Measurements from ENCODE around the gene SLC5A1. TPM values are rescaled to one million over a fixed set of nuclear protein-coding genes. Genes with fewer than 3 reads are reported as not detected.

Gene SLC5A1
- total RNA-seq, 3 donors from 2014 or later: 25.8 to 105 (median 27.9) TPM

- TF ChIP-seq, protein P1, sequence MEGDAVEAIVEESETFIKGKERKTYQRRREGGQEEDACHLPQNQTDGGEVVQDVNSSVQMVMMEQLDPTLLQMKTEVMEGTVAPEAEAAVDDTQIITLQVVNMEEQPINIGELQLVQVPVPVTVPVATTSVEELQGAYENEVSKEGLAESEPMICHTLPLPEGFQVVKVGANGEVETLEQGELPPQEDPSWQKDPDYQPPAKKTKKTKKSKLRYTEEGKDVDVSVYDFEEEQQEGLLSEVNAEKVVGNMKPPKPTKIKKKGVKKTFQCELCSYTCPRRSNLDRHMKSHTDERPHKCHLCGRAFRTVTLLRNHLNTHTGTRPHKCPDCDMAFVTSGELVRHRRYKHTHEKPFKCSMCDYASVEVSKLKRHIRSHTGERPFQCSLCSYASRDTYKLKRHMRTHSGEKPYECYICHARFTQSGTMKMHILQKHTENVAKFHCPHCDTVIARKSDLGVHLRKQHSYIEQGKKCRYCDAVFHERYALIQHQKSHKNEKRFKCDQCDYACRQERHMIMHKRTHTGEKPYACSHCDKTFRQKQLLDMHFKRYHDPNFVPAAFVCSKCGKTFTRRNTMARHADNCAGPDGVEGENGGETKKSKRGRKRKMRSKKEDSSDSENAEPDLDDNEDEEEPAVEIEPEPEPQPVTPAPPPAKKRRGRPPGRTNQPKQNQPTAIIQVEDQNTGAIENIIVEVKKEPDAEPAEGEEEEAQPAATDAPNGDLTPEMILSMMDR (IDR thresholded peaks at IDR 0.05): no peak
- H3K4me3 ChIP-seq: no peak overlapping the region
- H3K36me3 ChIP-seq (ENCODE audit: low read depth): no peaks in the 10 kb centered on the region
- intact Hi-C loops (cut with DNase I, micrococcal nuclease): no loop called here
- DNase-seq (no peak), ATAC-seq (no peak)
- no peaks in the 10 kb centered on the region for H3K9me3 ChIP-seq
- H3K4me1 ChIP-seq (ENCODE audit: low read depth): no peaks in the 10 kb centered on the region
Observed at GRCh38 chr22:32103658-32104315, 60.7 kb downstream of the SLC5A1 start.

DNA sequence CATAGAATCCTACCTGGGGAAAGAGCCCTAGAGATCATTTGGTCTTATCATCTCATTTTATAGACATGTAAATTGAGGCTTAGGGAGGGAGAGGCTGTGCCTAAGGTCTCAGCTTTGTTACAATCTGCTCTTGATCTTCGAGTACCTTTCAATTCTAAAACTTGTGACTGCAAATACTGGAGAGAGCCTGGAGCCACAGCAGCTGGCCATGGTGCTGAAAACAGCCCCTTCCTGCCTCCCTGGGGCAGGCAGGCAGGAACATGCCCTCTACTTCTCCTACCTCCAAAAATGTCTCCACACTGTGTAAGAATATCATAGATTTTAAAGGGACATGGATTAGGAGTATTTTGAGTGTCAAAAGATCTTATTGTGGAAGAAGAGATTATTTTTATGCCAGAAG, 63.9 kb downstream of the SLC5A1 start:
- no peak for ATAC-seq
- TF ChIP-seq, protein P1 (IDR thresholded peaks at IDR 0.05): no peak
- intact Hi-C loops (cut with DNase I, micrococcal nuclease): no loop called here
- no peaks in the 10 kb centered on the region for H3K4me1 ChIP-seq (ENCODE audit: low read depth)
- H3K36me3 ChIP-seq (ENCODE audit: low read depth): no peaks in the 10 kb centered on the region
- DNase-seq: no peak
- H3K9me3 ChIP-seq: no peaks in the 10 kb centered on the region
- H3K4me3 ChIP-seq: no peak overlapping the region

DNA sequence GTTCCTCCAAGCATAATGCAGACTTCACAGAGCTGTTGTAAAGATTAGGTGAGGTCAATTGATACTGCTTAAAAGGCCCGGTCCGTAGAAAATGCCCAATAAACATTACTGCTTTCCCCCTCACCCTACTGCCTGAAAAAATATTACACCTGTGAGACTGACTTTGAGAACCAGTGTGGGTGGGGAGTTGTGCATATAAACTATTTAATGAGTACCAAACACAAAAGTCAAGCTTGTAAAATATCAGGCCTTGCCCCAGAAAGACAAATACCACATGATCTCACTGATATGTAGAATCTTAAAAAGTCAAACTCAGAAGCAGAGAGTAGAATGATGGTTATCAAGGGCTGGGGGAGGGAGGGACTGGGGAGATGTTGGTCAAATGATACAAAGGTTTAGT, 69.3 kb downstream of the SLC5A1 start:
- DNase-seq: no peak
- Histone ChIP-seq H3K4me3 (no peak overlapping the region), H3K4me1 (ENCODE audit: low read depth) (no peaks in the 10 kb centered on the region), H3K9me3 (no peaks in the 10 kb centered on the region), H3K36me3 (ENCODE audit: low read depth) (no peaks in the 10 kb centered on the region)
- intact Hi-C loops (cut with DNase I, micrococcal nuclease): no loop called here
- ATAC-seq: no peak
- TF ChIP-seq, protein P1 (IDR thresholded peaks at IDR 0.05): no peak

DNA sequence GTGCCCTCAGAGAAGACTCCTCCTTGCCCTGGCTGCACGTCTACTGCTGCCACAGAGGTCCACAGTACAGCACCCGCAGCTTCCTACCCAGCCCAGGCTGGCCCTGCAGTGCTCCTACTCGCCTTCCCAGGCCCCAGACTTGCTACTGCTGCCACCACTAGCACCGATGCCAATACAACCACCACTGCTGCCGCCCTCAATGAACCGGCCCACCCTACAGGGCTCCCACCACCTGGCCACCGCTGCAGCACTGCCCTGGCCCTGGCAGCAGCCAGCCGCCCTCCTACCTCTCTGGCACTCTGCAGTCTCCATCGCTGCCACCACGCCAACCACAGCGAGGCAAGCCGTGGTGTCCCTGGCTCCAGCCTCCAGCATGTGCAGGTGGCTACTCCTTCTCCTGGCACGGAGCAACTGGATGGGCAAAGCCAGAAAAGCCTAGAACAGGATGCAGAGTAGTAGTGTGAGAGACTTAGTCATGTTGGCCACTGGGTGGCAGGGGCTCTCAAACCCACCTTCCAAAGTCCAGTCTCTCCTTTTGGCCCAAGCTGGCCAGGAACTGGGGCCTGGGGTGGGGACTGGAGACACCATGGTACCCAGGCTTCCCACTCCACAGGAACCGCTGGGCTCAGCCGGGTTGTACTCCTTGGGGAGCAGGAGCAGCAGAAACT, 76.6 kb downstream of the SLC5A1 start:
- H3K4me3 ChIP-seq: no peak overlapping the region
- intact Hi-C loops (cut with DNase I, micrococcal nuclease): no loop called here
- H3K36me3 ChIP-seq (ENCODE audit: low read depth): no peaks in the 10 kb centered on the region
- H3K4me1 ChIP-seq (ENCODE audit: low read depth): no peaks in the 10 kb centered on the region
- no peak for DNase-seq
- peak; percentile 23 for ATAC-seq
- TF ChIP-seq, protein P1 (IDR thresholded peaks at IDR 0.05): no peak
- no peaks in the 10 kb centered on the region for H3K9me3 ChIP-seq

DNA sequence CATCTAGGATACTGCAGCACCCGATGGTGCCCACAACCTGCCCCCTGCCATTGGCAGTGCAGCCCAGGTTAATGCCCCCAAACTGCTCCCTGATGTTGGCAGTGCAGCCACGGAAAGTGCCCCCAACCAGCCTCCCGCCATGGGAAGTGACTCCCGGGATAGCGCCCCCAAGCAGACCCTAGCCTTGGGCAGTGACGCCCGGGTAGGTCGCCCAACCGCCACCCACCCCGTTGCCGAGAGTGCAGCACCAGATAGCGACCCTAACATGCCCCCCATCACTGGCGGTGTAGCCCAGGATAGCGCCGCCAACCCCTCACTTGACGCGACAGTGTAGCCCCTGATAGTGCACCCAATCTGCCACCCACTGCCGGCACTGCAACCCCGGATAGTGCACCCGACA, 77.5 kb downstream of the SLC5A1 start:
- no peak overlapping the region for H3K4me3 ChIP-seq
- TF ChIP-seq, protein P1 (IDR thresholded peaks at IDR 0.05): no peak
- H3K36me3 ChIP-seq (ENCODE audit: low read depth): no peaks in the 10 kb centered on the region
- H3K4me1 ChIP-seq (ENCODE audit: low read depth): no peaks in the 10 kb centered on the region
- no peak for DNase-seq
- intact Hi-C loops (cut with DNase I, micrococcal nuclease): no loop called here
- no peaks in the 10 kb centered on the region for H3K9me3 ChIP-seq
- no peak for ATAC-seq
